ENCODE data around the gene CIAPIN1.

GRCh38 chr16:57386381-57386951, 60.7 kb downstream of the CIAPIN1 start:
- TF ChIP-seq EP300 (IDR thresholded peaks at IDR 0.05; ENCODE audit: borderline replicate concordance in 1 of 2, low read depth in 1 of 2, low read length in 1 of 2): no peak
- no peak for TF ChIP-seq EZH2phosphoT487 (IDR thresholded peaks at IDR 0.05; ENCODE audit: borderline replicate concordance, low read depth)
- TF ChIP-seq POLR2AphosphoS5 (IDR thresholded peaks at IDR 0.05; ENCODE audit: low read depth, low read length): no peak
- TF ChIP-seq SMC3 (IDR thresholded peaks at IDR 0.05; ENCODE audit: low read depth, low read length): no peak
- TF ChIP-seq CTCF (IDR thresholded peaks at IDR 0.05): no peak
- TF ChIP-seq RXRA (IDR thresholded peaks at IDR 0.05; ENCODE audit: borderline replicate concordance, low read depth): no peak
- TF ChIP-seq RFX5 (IDR thresholded peaks at IDR 0.05; ENCODE audit: low read length): no peak
- TF ChIP-seq FOXJ3 (CRISPR knock-in tag; IDR thresholded peaks at IDR 0.05): no peak
- no peak for TF ChIP-seq YY1 (IDR thresholded peaks at IDR 0.05; ENCODE audit: low read depth)
- no peak for TF ChIP-seq FOXM1 (IDR thresholded peaks at IDR 0.05; ENCODE audit: low read depth)
- no peak for TF ChIP-seq TAF1 (IDR thresholded peaks at IDR 0.05; ENCODE audit: borderline replicate concordance, low read depth, low read length)
- no peak for TF ChIP-seq CHD2 (IDR thresholded peaks at IDR 0.05; ENCODE audit: low read length, partially characterized antibody)
- TF ChIP-seq FOSL2 (IDR thresholded peaks at IDR 0.05; ENCODE audit: borderline replicate concordance, low read depth): no peak
